ENCODE results near the gene CRACR2A.

Gene CRACR2A

GRCh38 chr12:3655328-3655900, 97.5 kb downstream of the CRACR2A start:
- in situ Hi-C loops (cut with MboI; ENCODE audit: low sequenced_read_pairs) = no loop called here

GRCh38 chr12:3651585-3652424, 101.1 kb downstream of the CRACR2A start:
- in situ Hi-C loops (cut with MboI; ENCODE audit: low sequenced_read_pairs) = no loop called here

- in situ Hi-C loops (cut with MboI; ENCODE audit: low sequenced_read_pairs) = no loop called here
Observed at GRCh38 chr12:3647504-3647903, 105.4 kb downstream of the CRACR2A start.

- in situ Hi-C loops (cut with MboI; ENCODE audit: low sequenced_read_pairs) = no loop called here
Observed at GRCh38 chr12:3646561-3647241, 106.2 kb downstream of the CRACR2A start.

GRCh38 chr12:3645091-3645490, 107.8 kb downstream of the CRACR2A start:
- in situ Hi-C loops (cut with MboI; ENCODE audit: low sequenced_read_pairs) = no loop called here

- in situ Hi-C loops (cut with MboI; ENCODE audit: low sequenced_read_pairs) = no loop called here
Observed at GRCh38 chr12:3644104-3644503, 108.8 kb downstream of the CRACR2A start.

GRCh38 chr12:3641428-3642018, 111.4 kb downstream of the CRACR2A start:
- in situ Hi-C loops (cut with MboI; ENCODE audit: low sequenced_read_pairs) = no loop called here

- in situ Hi-C loops (cut with MboI; ENCODE audit: low sequenced_read_pairs) = no loop called here
Observed at GRCh38 chr12:3636328-3636727, 116.6 kb downstream of the CRACR2A start.

- in situ Hi-C loops (cut with MboI; ENCODE audit: low sequenced_read_pairs) = no loop called here
Observed at GRCh38 chr12:3634348-3634747, 118.6 kb downstream of the CRACR2A start.

- in situ Hi-C loops (cut with MboI; ENCODE audit: low sequenced_read_pairs) = no loop called here
Observed at GRCh38 chr12:3633396-3633795, 119.5 kb downstream of the CRACR2A start.

GRCh38 chr12:3632754-3633153, 120.2 kb downstream of the CRACR2A start:
- in situ Hi-C loops (cut with MboI; ENCODE audit: low sequenced_read_pairs) = no loop called here

- in situ Hi-C loops (cut with MboI; ENCODE audit: low sequenced_read_pairs) = no loop called here
Observed at GRCh38 chr12:3632256-3632655, 120.7 kb downstream of the CRACR2A start.

GRCh38 chr12:3631759-3632158, 121.2 kb downstream of the CRACR2A start:
- in situ Hi-C loops (cut with MboI; ENCODE audit: low sequenced_read_pairs) = no loop called here

GRCh38 chr12:3631272-3631637, 121.7 kb downstream of the CRACR2A start:
- in situ Hi-C loops (cut with MboI; ENCODE audit: low sequenced_read_pairs) = no loop called here

GRCh38 chr12:3630621-3631271, 122.2 kb downstream of the CRACR2A start:
- in situ Hi-C loops (cut with MboI; ENCODE audit: low sequenced_read_pairs) = no loop called here

- in situ Hi-C loops (cut with MboI; ENCODE audit: low sequenced_read_pairs) = no loop called here
Observed at GRCh38 chr12:3630111-3630510, 122.8 kb downstream of the CRACR2A start.

- in situ Hi-C loops (cut with MboI; ENCODE audit: low sequenced_read_pairs) = no loop called here
Observed at GRCh38 chr12:3629057-3629830, 123.7 kb downstream of the CRACR2A start.

- in situ Hi-C loops (cut with MboI; ENCODE audit: low sequenced_read_pairs) = no loop called here
Observed at GRCh38 chr12:3628629-3629028, 124.3 kb downstream of the CRACR2A start.

- in situ Hi-C loops (cut with MboI; ENCODE audit: low sequenced_read_pairs) = no loop called here
Observed at GRCh38 chr12:3627336-3627735, 125.6 kb downstream of the CRACR2A start.

GRCh38 chr12:3624273-3624672, 128.6 kb downstream of the CRACR2A start:
- in situ Hi-C loops (cut with MboI; ENCODE audit: low sequenced_read_pairs) = no loop called here

Measured in HL-60/S4 (cell line).